DOHH2 (cell line): ENCODE results near the gene DMP1.

Source experiments
- H3F3A ChIP-seq: fragments of 200-600 bp; sonication (generic), shearing (Covaris generic); 2 replicates; pipeline ENCODE4 v1.6.0; 2016; ENCODE audit warnings: antibody characterized with exemption, mild to moderate bottlenecking; ENCODE audit not compliant: control insufficient read depth, insufficient read depth
- H3K27ac ChIP-seq: fragments of 200-600 bp; sonication (generic); 2 replicates; pipeline ENCODE4 v1.5.1; 2014; ENCODE audit warnings: low read depth, mild to moderate bottlenecking, low read length, moderate library complexity
- H3K27me3 ChIP-seq: fragments of 200-600 bp; sonication (generic); 2 replicates; pipeline ENCODE4 v1.6.1; 2014; ENCODE audit warnings: mild to moderate bottlenecking, low read length, mixed read lengths; ENCODE audit not compliant: control insufficient read depth
- H3K36me3 ChIP-seq: fragments of 200-600 bp; sonication (generic); 2 replicates; pipeline ENCODE4 v1.6.1; 2014; ENCODE audit warnings: mild to moderate bottlenecking, low read length, moderate library complexity, mixed read lengths; ENCODE audit not compliant: control insufficient read depth
- H3K4me1 ChIP-seq: fragments of 200-600 bp; sonication (generic); 2 replicates; pipeline ENCODE4 v1.6.1; 2014; ENCODE audit warnings: mild to moderate bottlenecking, low read length, mixed read lengths; ENCODE audit not compliant: control insufficient read depth
- H3K4me2 ChIP-seq: fragments of 200-600 bp; sonication (generic); 2 replicates; pipeline ENCODE4 v1.6.0; 2014; ENCODE audit warnings: mild to moderate bottlenecking, low read length, moderate library complexity
- H3K4me3 ChIP-seq: fragments of 200-600 bp; sonication (generic); 2 replicates; pipeline ENCODE4 v1.5.1; 2014; ENCODE audit warnings: mild to moderate bottlenecking, low read length, mixed read lengths
- H3K79me2 ChIP-seq: fragments of 200-600 bp; sonication (generic); 2 replicates; pipeline ENCODE4 v1.6.1; 2014; ENCODE audit warnings: mild to moderate bottlenecking, low read length, mixed read lengths; ENCODE audit not compliant: control insufficient read depth
- H3K9me2 ChIP-seq: fragments of 200-600 bp; sonication (generic); replicated peaks from 2 replicates; pipeline ENCODE4 v1.6.1; 2014; ENCODE audit warnings: mild to moderate bottlenecking, low read length, mixed read lengths; ENCODE audit not compliant: control insufficient read depth
- H3K9me3 ChIP-seq: fragments of 200-600 bp; sonication (generic); 2 replicates; pipeline ENCODE4 v1.6.1; 2014; ENCODE audit warnings: antibody characterized with exemption, low read length, mixed read lengths; ENCODE audit not compliant: control insufficient read depth, insufficient read depth
- H4K20me1 ChIP-seq: fragments of 200-600 bp; sonication (generic); 2 replicates; pipeline ENCODE4 v1.6.0; 2014; ENCODE audit warnings: low read depth, mild to moderate bottlenecking, antibody characterized with exemption, low read length, moderate library complexity; ENCODE audit not compliant: control insufficient read depth, insufficient read depth
- EZH2phosphoT487 ChIP-seq: fragments of 200-600 bp; sonication (generic); IDR thresholded peaks from 2 replicates; pipeline ENCODE4 v1.6.1; 2017; ENCODE audit warnings: borderline replicate concordance, mild to moderate bottlenecking, antibody characterized with exemption, low read length, moderate library complexity, mixed read lengths
- TF ChIP-seq, protein P1 (sequence below): fragments of 200-600 bp; sonication (generic); IDR thresholded peaks from one replicate; pipeline ENCODE4 v1.5.1; 2014; ENCODE audit warnings: antibody characterized with exemption, mild to moderate bottlenecking, low read depth, low read length; ENCODE audit not compliant: poor library complexity, severe bottlenecking

Gene DMP1

DNA sequence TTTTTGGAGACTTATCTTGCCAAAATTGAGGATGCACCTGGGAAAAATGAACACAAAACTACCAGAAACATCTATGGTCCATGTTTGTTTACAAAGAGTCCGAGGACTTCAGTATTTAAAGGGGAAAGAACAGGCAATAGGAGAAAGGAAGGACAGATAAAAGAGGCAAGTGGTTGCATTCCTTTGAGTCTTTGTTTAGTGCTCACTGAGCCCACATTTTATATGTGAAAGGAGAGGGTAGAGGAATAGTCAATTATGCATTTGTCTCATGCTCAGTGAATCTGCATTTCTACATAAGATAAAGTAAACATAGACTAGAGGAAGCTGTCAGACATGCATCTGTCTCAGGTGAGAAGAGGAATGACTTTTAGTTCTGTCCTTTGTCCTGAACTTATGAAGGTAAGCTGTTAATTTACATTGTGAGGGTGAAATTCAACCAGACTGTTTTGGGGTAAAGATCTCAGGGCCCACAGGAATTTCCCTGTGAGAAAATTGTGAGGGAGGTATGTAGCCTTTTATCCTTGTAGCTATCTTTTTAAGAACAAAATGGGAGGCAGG, 4.5 kb downstream of the DMP1 start:
- H3K4me3 ChIP-seq, result no peak overlapping the region
- H3K79me2 ChIP-seq, result no peaks in the 10 kb centered on the region
- no peaks in the 10 kb centered on the region for H3K4me1 ChIP-seq
- 0 out of 2 replicates have a peak, but pooled peaks cover 3% of the 10 kb centered on the region for H3K27me3 ChIP-seq
- TF ChIP-seq EZH2phosphoT487, result no peak
- TF ChIP-seq, protein P1, sequence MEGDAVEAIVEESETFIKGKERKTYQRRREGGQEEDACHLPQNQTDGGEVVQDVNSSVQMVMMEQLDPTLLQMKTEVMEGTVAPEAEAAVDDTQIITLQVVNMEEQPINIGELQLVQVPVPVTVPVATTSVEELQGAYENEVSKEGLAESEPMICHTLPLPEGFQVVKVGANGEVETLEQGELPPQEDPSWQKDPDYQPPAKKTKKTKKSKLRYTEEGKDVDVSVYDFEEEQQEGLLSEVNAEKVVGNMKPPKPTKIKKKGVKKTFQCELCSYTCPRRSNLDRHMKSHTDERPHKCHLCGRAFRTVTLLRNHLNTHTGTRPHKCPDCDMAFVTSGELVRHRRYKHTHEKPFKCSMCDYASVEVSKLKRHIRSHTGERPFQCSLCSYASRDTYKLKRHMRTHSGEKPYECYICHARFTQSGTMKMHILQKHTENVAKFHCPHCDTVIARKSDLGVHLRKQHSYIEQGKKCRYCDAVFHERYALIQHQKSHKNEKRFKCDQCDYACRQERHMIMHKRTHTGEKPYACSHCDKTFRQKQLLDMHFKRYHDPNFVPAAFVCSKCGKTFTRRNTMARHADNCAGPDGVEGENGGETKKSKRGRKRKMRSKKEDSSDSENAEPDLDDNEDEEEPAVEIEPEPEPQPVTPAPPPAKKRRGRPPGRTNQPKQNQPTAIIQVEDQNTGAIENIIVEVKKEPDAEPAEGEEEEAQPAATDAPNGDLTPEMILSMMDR, result no peak
- H3F3A ChIP-seq, result no peaks in the 10 kb centered on the region
- H4K20me1 ChIP-seq, result no peaks in the 10 kb centered on the region
- no peaks in the 10 kb centered on the region for H3K36me3 ChIP-seq
- no peak overlapping the region for H3K27ac ChIP-seq
- H3K9me2 ChIP-seq, result no peaks in the 10 kb centered on the region
- no peak overlapping the region for H3K4me2 ChIP-seq
- H3K9me3 ChIP-seq, result no peaks in the 10 kb centered on the region

DNA sequence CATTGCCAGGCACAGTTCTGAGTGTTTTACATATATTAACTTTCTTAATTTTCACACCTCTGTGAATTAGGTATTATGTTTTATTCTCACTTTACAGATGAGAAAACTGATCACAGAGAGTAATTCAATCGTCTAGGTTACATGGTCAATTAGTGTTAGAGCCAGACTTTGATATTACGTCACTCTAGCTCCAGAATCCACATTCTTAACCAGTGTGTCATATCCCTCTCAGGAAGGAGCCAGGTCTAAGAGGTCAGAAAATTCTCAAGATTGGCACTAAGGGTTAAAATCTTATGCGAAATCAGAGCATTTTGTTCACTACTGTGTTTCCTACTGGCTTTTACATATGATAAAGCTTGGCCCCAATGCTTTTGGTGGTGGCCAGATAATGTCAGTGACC, 7.4 kb downstream of the DMP1 start:
- no peak for TF ChIP-seq EZH2phosphoT487
- TF ChIP-seq, protein P1, result no peak
- Histone ChIP-seq H3K4me3 (no peak overlapping the region), H3K4me2 (no peak overlapping the region)

DNA sequence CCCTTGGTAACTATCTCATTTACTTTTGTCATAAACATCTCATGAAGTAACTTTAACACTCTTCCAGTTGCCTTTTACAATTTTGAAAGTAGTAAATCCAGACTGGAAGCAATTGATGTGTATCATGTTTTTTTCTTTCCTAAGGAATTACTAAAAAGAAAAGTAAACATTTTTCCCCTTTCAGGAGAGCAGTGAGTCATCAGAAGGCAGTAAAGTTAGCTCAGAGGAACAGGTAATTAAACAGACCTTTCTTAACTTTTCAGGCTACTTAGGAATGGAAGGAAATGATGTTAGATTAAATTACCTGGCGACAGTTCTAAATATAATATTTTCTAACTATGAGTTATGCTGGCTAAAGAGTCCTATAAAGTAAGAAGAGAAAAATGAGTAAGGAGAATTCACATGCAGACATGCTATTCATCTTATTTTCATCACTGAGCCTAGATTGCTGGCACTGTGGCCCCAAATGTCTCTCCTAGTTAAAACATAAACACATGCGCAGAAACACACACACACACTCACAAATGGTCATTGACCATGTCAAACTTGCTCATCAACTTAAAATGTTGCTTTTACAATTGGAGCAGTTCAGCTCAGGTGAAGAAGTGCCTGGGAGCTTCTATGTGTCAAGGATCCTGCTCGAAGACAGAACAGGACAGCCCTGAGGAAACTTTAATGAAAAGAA, 9.3 kb downstream of the DMP1 start:
- no peaks in the 10 kb centered on the region for H3K9me2 ChIP-seq
- H3K4me1 ChIP-seq, result no peaks in the 10 kb centered on the region
- H3K79me2 ChIP-seq, result no peaks in the 10 kb centered on the region
- no peaks in the 10 kb centered on the region for H3K36me3 ChIP-seq
- H3K4me2 ChIP-seq, result no peak overlapping the region
- no peak for TF ChIP-seq EZH2phosphoT487
- no peaks in the 10 kb centered on the region for H3F3A ChIP-seq
- no peak overlapping the region for H3K4me3 ChIP-seq
- H4K20me1 ChIP-seq, result no peaks in the 10 kb centered on the region
- H3K27me3 ChIP-seq, result 0 out of 2 replicates have a peak, but pooled peaks cover 3% of the 10 kb centered on the region
- no peaks in the 10 kb centered on the region for H3K9me3 ChIP-seq
- H3K27ac ChIP-seq, result no peak overlapping the region

More for the DNA sequence above, 7.4 kb downstream of the DMP1 start:
- Histone ChIP-seq H3F3A (no peaks in the 10 kb centered on the region), H3K4me1 (no peaks in the 10 kb centered on the region), H3K27me3 (0 out of 2 replicates have a peak, but pooled peaks cover 3% of the 10 kb centered on the region), H3K79me2 (no peaks in the 10 kb centered on the region), H4K20me1 (no peaks in the 10 kb centered on the region), H3K27ac (no peak overlapping the region), H3K36me3 (no peaks in the 10 kb centered on the region), H3K9me2 (no peaks in the 10 kb centered on the region), H3K9me3 (no peaks in the 10 kb centered on the region)

DNA sequence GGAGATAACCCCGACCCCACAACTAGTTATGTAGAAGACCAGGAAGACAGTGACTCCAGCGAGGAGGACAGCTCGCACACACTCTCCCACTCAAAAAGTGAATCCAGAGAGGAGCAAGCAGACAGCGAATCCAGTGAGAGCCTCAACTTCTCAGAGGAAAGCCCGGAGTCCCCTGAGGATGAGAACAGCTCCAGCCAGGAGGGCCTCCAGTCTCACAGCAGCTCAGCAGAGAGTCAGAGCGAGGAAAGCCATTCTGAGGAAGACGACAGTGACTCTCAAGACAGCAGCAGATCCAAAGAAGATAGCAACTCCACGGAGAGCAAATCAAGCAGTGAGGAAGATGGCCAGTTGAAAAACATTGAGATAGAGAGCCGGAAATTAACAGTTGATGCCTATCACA, 12.8 kb downstream of the DMP1 start:
- TF ChIP-seq EZH2phosphoT487, result no peak
- TF ChIP-seq, protein P1, result no peak
- H3K27ac ChIP-seq, result no peak overlapping the region
- no peaks in the 10 kb centered on the region for H3K79me2 ChIP-seq
- H3K27me3 ChIP-seq, result no peaks in the 10 kb centered on the region
- no peak overlapping the region for H3K4me3 ChIP-seq
- H3K36me3 ChIP-seq, result no peaks in the 10 kb centered on the region
- no peaks in the 10 kb centered on the region for H3F3A ChIP-seq
- no peaks in the 10 kb centered on the region for H3K9me2 ChIP-seq
- no peaks in the 10 kb centered on the region for H3K4me1 ChIP-seq
- no peak overlapping the region for H3K4me2 ChIP-seq
- no peaks in the 10 kb centered on the region for H4K20me1 ChIP-seq
- no peaks in the 10 kb centered on the region for H3K9me3 ChIP-seq
